HG02642 (cell line): ENCODE data around the gene GABRB2.
"Not testable (repeated sequence)": the region's sequence is repeated elsewhere in the genome, so short reads cannot be mapped to it uniquely, and the experiment has no call there.

ENCODE experiments used
- ATAC-seq: cut with Tn5 transposase; IDR thresholded peaks from one replicate; pipeline ENCODE4 v1.9.1; 2021; ENCODE audit warnings: mild to moderate bottlenecking; ENCODE audit not compliant: unreplicated experiment, poor library complexity

The GABRB2 gene

GRCh38 chr5:161546470-161547301 lies at the start of gene GABRB2:
Gene GABRB2, minus strand, starts transcription at chr5:161546725. Its CDS starts 82 bp downstream, at chr5:161546643.
- ATAC-seq = peak; percentile 77

GRCh38 chr5:161585798-161586197 lies 39.3 kb upstream of the GABRB2 start:
- no peak for ATAC-seq

GRCh38 chr5:161580621-161581020 lies 34.1 kb upstream of the GABRB2 start:
- no peak for ATAC-seq

- no peak for ATAC-seq
Measured at GRCh38 chr5:161572914-161573313, 26.4 kb upstream of the GABRB2 start.

- no peak for ATAC-seq
Measured at GRCh38 chr5:161566081-161566480, 19.6 kb upstream of the GABRB2 start.

GRCh38 chr5:161562446-161562845 lies 15.9 kb upstream of the GABRB2 start:
- no peak for ATAC-seq

GRCh38 chr5:161549106-161549505 lies 2.6 kb upstream of the GABRB2 start:
- no peak for ATAC-seq

GRCh38 chr5:161548487-161549094 lies 2.1 kb upstream of the GABRB2 start:
- ATAC-seq = no peak

GRCh38 chr5:161547738-161548486 lies 1.4 kb upstream of the GABRB2 start:
- ATAC-seq = no peak

GRCh38 chr5:161547406-161547737 lies 847 bp upstream of the GABRB2 start:
- ATAC-seq = no peak

- no peak for ATAC-seq
Measured at GRCh38 chr5:161546095-161546469, 443 bp downstream of the GABRB2 start.

- no peak for ATAC-seq
Measured at GRCh38 chr5:161545344-161546094, 1.0 kb downstream of the GABRB2 start.

GRCh38 chr5:161544350-161544765 lies 2.2 kb downstream of the GABRB2 start:
- peak; percentile 52 for ATAC-seq

- no peak for ATAC-seq
Measured at GRCh38 chr5:161539016-161539415, 7.5 kb downstream of the GABRB2 start.

GRCh38 chr5:161535762-161536161 lies 10.8 kb downstream of the GABRB2 start:
- ATAC-seq = no peak

- no peak for ATAC-seq
Measured at GRCh38 chr5:161530700-161531099, 15.8 kb downstream of the GABRB2 start.

GRCh38 chr5:161513942-161514341 lies 32.6 kb downstream of the GABRB2 start:
- ATAC-seq = no peak

- ATAC-seq = no peak
Measured at GRCh38 chr5:161507591-161507990, 38.9 kb downstream of the GABRB2 start.

- ATAC-seq = not testable (repeated sequence)
Measured at GRCh38 chr5:161505160-161505559, 41.4 kb downstream of the GABRB2 start.

- ATAC-seq = no peak
Measured at GRCh38 chr5:161498531-161498930, 48.0 kb downstream of the GABRB2 start.

- no peak for ATAC-seq
Measured at GRCh38 chr5:161483721-161484120, 62.8 kb downstream of the GABRB2 start.
